Activated T-helper 1 cell treated with anti-CD3 and anti-CD28 coated beads, Interleukin-12 subunit alpha, Interleukin-12 subunit beta, Interleukin-2, Interleukin-4 antibody, amounts not matched to agents 30 ng/mL and 10 ng/mL and 1 ng/mL, durations not matched to agents 14 hours and 24 hours and 36 hours (primary cell): Measurements from ENCODE around the gene NFATC2. TPM values are rescaled to one million over a fixed set of nuclear protein-coding genes. Genes with fewer than 3 reads are reported as not detected.

Source experiments
- DNase-seq: peaks from one replicate; pipeline ENCODE4 v3.0.0; 2021; ENCODE audit warnings: low spot score
- H3K27ac Mint-ChIP-seq: one replicate; pipeline ENCODE4 v1.8.0; 2021; ENCODE audit warnings: mild to moderate bottlenecking, mixed read lengths
- H3K27me3 Mint-ChIP-seq: one replicate; pipeline ENCODE4 v1.8.0; 2022; ENCODE audit warnings: mild to moderate bottlenecking, moderate library complexity, mixed read lengths; ENCODE audit not compliant: insufficient read depth
- H3K36me3 Mint-ChIP-seq: one replicate; pipeline ENCODE4 v1.8.0; 2021; ENCODE audit warnings: low read depth, mixed read lengths
- H3K4me1 Mint-ChIP-seq: one replicate; pipeline ENCODE4 v1.8.0; 2021; ENCODE audit warnings: low read depth, mixed read lengths
- H3K4me3 Mint-ChIP-seq: one replicate; pipeline ENCODE4 v1.8.0; 2021; ENCODE audit warnings: mild to moderate bottlenecking, moderate library complexity, mixed read lengths
- H3K9me3 Mint-ChIP-seq: one replicate; pipeline ENCODE4 v1.8.0; 2021; ENCODE audit warnings: mixed read lengths
- intact Hi-C: fragments of 100-400 bp; cut with micrococcal nuclease; formaldehyde crosslinking; loops from one replicate; pipeline ENCODE4 v1.15.1; 2024
- total RNA-seq: library from RNA; stranded (reverse); gene quantifications from 2 replicates; pipeline ENCODE4 v1.2.3, GENCODE V29; 2022

Gene NFATC2
- total RNA-seq, 1 donor from 2014 or later = 84.0 TPM

GRCh38 chr20:51419231-51419630, 123.3 kb downstream of the NFATC2 start:
- H3K27ac Mint-ChIP-seq = no peak overlapping the region

GRCh38 chr20:51418137-51418529, 124.4 kb downstream of the NFATC2 start:
- H3K9me3 Mint-ChIP-seq = no peaks in the 10 kb centered on the region
- H3K27me3 Mint-ChIP-seq = no peaks in the 10 kb centered on the region
- peaks cover 55% of the 10 kb centered on the region for H3K36me3 Mint-ChIP-seq
- no peak for DNase-seq
- no peak overlapping the region for H3K4me3 Mint-ChIP-seq
- H3K27ac Mint-ChIP-seq = no peak overlapping the region
- intact Hi-C loops = no loop called here
- H3K4me1 Mint-ChIP-seq = peaks cover 74% of the 10 kb centered on the region

More at GRCh38 chr20:51419231-51419630, 123.3 kb downstream of the NFATC2 start:
- H3K4me3 Mint-ChIP-seq = no peak overlapping the region
- no peak for DNase-seq
- H3K9me3 Mint-ChIP-seq = no peaks in the 10 kb centered on the region
- peaks cover 60% of the 10 kb centered on the region for H3K36me3 Mint-ChIP-seq
- peaks cover 76% of the 10 kb centered on the region for H3K4me1 Mint-ChIP-seq
- intact Hi-C loops = no loop called here
- H3K27me3 Mint-ChIP-seq = no peaks in the 10 kb centered on the region

- H3K9me3 Mint-ChIP-seq = no peaks in the 10 kb centered on the region
- no peaks in the 10 kb centered on the region for H3K27me3 Mint-ChIP-seq
- peaks cover 75% of the 10 kb centered on the region for H3K4me1 Mint-ChIP-seq
- H3K36me3 Mint-ChIP-seq = peaks cover 53% of the 10 kb centered on the region
- peak overlapping the region; percentile 0 for H3K4me3 Mint-ChIP-seq
- no peak for DNase-seq
- intact Hi-C loops = no loop called here
- peak overlapping the region; percentile 70 for H3K27ac Mint-ChIP-seq
Observed at GRCh38 chr20:51417250-51418136, 125.0 kb downstream of the NFATC2 start.

DNA sequence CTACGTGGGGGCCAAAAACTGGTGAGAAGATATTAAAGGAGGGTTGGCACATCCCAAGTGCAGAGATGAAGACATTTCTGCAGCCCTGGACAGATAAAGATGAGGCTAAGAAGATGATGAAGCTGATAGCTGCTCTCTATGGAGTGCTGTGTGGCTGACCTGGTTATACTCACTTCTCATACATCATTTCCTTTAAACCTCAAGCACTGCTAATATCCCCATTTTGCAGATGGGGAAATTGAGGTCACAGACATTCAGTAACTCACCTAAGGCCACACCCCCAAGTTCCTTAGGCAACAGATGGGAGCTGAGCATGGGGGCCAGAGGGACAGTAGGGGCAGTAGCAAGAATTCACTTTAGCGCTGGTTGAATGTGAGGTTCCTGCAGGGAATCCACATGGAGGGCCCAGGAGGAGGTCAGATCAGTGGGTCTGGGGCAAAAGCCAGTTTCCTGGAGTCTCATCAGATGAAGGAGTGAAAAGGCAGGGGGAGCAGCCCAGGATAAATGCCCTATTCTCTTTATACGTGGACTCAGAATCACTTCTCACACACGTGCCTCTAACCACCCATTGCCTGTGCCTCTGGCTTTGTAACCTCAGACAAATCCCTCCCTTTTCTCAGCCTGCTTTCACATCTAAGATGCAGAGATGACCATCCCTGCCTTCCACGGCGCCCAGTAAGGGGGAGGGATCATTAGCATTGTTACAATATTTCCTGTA, 125.8 kb downstream of the NFATC2 start:
- intact Hi-C loops = no loop called here
- Mint-ChIP-seq H3K36me3 (peaks cover 49% of the 10 kb centered on the region), H3K4me1 (peaks cover 75% of the 10 kb centered on the region), H3K27me3 (no peaks in the 10 kb centered on the region), H3K4me3 (no peak overlapping the region), H3K27ac (peak overlapping the region; percentile 83), H3K9me3 (no peaks in the 10 kb centered on the region)
- DNase-seq = no peak

DNA sequence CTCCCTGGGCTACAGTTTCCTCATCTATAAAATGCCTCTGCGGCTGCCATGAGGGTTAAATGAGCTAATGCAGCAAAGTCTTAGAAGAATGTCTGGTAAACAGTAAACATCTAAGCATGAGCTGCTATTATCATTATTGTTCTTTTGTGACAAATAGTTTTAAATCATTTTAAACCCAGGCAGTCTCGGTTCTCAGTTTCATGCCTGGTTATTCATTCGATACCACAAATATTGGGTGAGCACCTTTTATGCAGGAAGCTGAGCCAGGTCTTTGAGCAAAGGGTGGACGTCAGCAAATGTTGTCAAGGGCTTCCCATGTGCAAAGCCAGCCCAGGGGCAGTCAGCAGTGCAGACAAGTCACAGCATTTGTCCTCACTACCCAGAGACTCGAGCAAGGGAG, 128.7 kb downstream of the NFATC2 start:
- intact Hi-C loops = loop anchor here (1.0 kb wide), 1 partner anchor 39 kb away; no protein-coding TSS in a partner anchor
- H3K9me3 Mint-ChIP-seq = no peaks in the 10 kb centered on the region
- peaks cover 82% of the 10 kb centered on the region for H3K4me1 Mint-ChIP-seq
- H3K36me3 Mint-ChIP-seq = peaks cover 50% of the 10 kb centered on the region
- DNase-seq = no peak
- H3K27me3 Mint-ChIP-seq = no peaks in the 10 kb centered on the region
- no peak overlapping the region for H3K4me3 Mint-ChIP-seq
- peak overlapping the region; percentile 85 for H3K27ac Mint-ChIP-seq

GRCh38 chr20:51412951-51413481, 129.5 kb downstream of the NFATC2 start:
- no peak overlapping the region for H3K4me3 Mint-ChIP-seq
- H3K27ac Mint-ChIP-seq = peak overlapping the region; percentile 56
- peaks cover 55% of the 10 kb centered on the region for H3K36me3 Mint-ChIP-seq
- intact Hi-C loops = no loop called here
- H3K9me3 Mint-ChIP-seq = no peaks in the 10 kb centered on the region
- H3K4me1 Mint-ChIP-seq = peaks cover 86% of the 10 kb centered on the region
- DNase-seq = no peak
- no peaks in the 10 kb centered on the region for H3K27me3 Mint-ChIP-seq

GRCh38 chr20:51412333-51412871, 130.1 kb downstream of the NFATC2 start:
- DNase-seq = no peak
- peaks cover 57% of the 10 kb centered on the region for H3K36me3 Mint-ChIP-seq
- H3K4me1 Mint-ChIP-seq = peaks cover 82% of the 10 kb centered on the region
- H3K27ac Mint-ChIP-seq = peak overlapping the region; percentile 56
- no peak overlapping the region for H3K4me3 Mint-ChIP-seq
- no peaks in the 10 kb centered on the region for H3K27me3 Mint-ChIP-seq
- no peaks in the 10 kb centered on the region for H3K9me3 Mint-ChIP-seq
- intact Hi-C loops = no loop called here

DNA sequence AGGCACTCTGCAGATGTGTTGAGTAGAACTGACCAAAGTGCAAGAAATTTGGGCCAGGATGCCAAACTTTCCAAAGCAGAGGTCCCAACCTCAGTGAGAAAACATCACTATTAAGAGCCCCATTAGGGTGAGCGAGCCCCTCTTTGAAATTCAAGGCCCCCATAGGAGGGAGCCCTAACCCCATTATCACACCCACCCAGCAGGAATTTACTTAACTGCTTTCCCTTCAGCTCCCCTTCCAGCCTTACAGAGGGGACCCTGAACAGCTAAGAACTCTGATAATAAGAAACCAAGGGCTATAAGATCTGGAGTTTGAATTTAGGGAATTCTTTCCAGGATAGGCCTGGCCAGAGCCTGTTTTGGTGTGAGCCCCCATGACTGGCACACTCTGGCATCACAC, 130.6 kb downstream of the NFATC2 start:
- no peaks in the 10 kb centered on the region for H3K27me3 Mint-ChIP-seq
- peaks cover 82% of the 10 kb centered on the region for H3K4me1 Mint-ChIP-seq
- peaks cover 57% of the 10 kb centered on the region for H3K36me3 Mint-ChIP-seq
- no peaks in the 10 kb centered on the region for H3K9me3 Mint-ChIP-seq
- H3K4me3 Mint-ChIP-seq = no peak overlapping the region
- no peak for DNase-seq
- H3K27ac Mint-ChIP-seq = peak overlapping the region; percentile 56
- intact Hi-C loops = no loop called here

- intact Hi-C loops = no loop called here
- H3K27ac Mint-ChIP-seq = peak overlapping the region; percentile 82
- H3K27me3 Mint-ChIP-seq = no peaks in the 10 kb centered on the region
- peaks cover 61% of the 10 kb centered on the region for H3K36me3 Mint-ChIP-seq
- H3K4me3 Mint-ChIP-seq = no peak overlapping the region
- no peak for DNase-seq
- no peaks in the 10 kb centered on the region for H3K9me3 Mint-ChIP-seq
- H3K4me1 Mint-ChIP-seq = peaks cover 83% of the 10 kb centered on the region
Observed at GRCh38 chr20:51410586-51411325, 131.8 kb downstream of the NFATC2 start.

GRCh38 chr20:51409192-51409880, 133.2 kb downstream of the NFATC2 start:
- H3K4me1 Mint-ChIP-seq = peaks cover 87% of the 10 kb centered on the region
- intact Hi-C loops = loop anchor here (10.0 kb wide), 1 partner anchor 675 kb away; the partner anchor contains the start of gene PARD6B

GRCh38 chr20:51404297-51405060, 138.0 kb downstream of the NFATC2 start:
- no peaks in the 10 kb centered on the region for H3K27me3 Mint-ChIP-seq
- DNase-seq = peak; percentile 85
- H3K36me3 Mint-ChIP-seq = peaks cover 74% of the 10 kb centered on the region
- peaks cover 93% of the 10 kb centered on the region for H3K4me1 Mint-ChIP-seq
- H3K4me3 Mint-ChIP-seq = peak overlapping the region; percentile 52
- H3K9me3 Mint-ChIP-seq = no peaks in the 10 kb centered on the region
- peak overlapping the region; percentile 96 for H3K27ac Mint-ChIP-seq
- intact Hi-C loops = loop anchor here (1.0 to 10.0 kb wide), 10 partner anchors 19 to 670 kb away; partner anchors contain the start of gene PARD6B

More at GRCh38 chr20:51409192-51409880, 133.2 kb downstream of the NFATC2 start:
- H3K27ac Mint-ChIP-seq = peak overlapping the region; percentile 50
- H3K4me3 Mint-ChIP-seq = no peak overlapping the region
- H3K36me3 Mint-ChIP-seq = peaks cover 68% of the 10 kb centered on the region
- DNase-seq = no peak
- H3K27me3 Mint-ChIP-seq = no peaks in the 10 kb centered on the region
- no peaks in the 10 kb centered on the region for H3K9me3 Mint-ChIP-seq
